Prostate gland (tissue), 2 donors: Measurements from ENCODE around the gene TNRC6A.

Source experiments
- CTCF ChIP-seq, 4 experiments: fragments of 200-600 bp in 2 of 4; fragments of 450-650 bp in 2 of 4; sonication (generic) in 2 of 4; IDR thresholded peaks; 1 replicate in 3 of 4; 2 replicates in 1 of 4; pipeline ENCODE4 v1.5.1; 2016 to 2019; ENCODE audit warnings: antibody characterized with exemption in 4 of 4, mild to moderate bottlenecking in 2 of 4, moderate library complexity in 2 of 4
- POLR2A ChIP-seq: fragments of 450-650 bp; IDR thresholded peaks from one replicate; pipeline ENCODE4 v1.6.1; 2016; ENCODE audit warnings: antibody characterized with exemption, mild to moderate bottlenecking

GRCh38 chr16:24741862-24742261 is 12.4 kb downstream of the TNRC6A start:
- TF ChIP-seq POLR2A (no peak), CTCF (IDR thresholded peaks at IDR 0.05) (no peak)
